ENCODE data around the gene CHRNA5.

Gene CHRNA5

GRCh38 chr15:78640527-78641101 lies 75.3 kb downstream of the CHRNA5 start:
- DNase-seq = no peak

- DNase-seq = no peak
These were observed 75.9 kb downstream of the CHRNA5 start, which contains the start of gene CHRNB4 for GRCh38 chr15:78641102-78641748. TSS of gene CHRNB4 (minus strand) at chr15:78641210. CDS start at chr15:78641133, 77 bp downstream.

GRCh38 chr15:78641749-78642275 lies 76.5 kb downstream of the CHRNA5 start:
- no peak for DNase-seq

- DNase-seq = no peak
These were observed 77.0 kb downstream of the CHRNA5 start for GRCh38 chr15:78642331-78642730.
